HFFc6 (cell line): ENCODE data around the gene MEIS1. TPM values are rescaled to one million over a fixed set of nuclear protein-coding genes. Genes with fewer than 3 reads are reported as not detected.

Experiments
- DNase-seq: peaks from one replicate; pipeline ENCODE4 v3.0.0-alpha.2; 2018
- H3K27ac Mint-ChIP-seq: 2 replicates; pipeline ENCODE4 v1.8.0; 2020; ENCODE audit warnings: mild to moderate bottlenecking, mixed read lengths
- H3K27me3 Mint-ChIP-seq: 2 replicates; pipeline ENCODE4 v1.8.0; 2021; ENCODE audit warnings: mild to moderate bottlenecking, moderate library complexity, mixed read lengths; ENCODE audit not compliant: insufficient read depth
- H3K36me3 Mint-ChIP-seq: 2 replicates; pipeline ENCODE4 v1.8.0; 2021; ENCODE audit warnings: low read depth, mixed read lengths
- H3K4me1 Mint-ChIP-seq: 2 replicates; pipeline ENCODE4 v1.8.0; 2020; ENCODE audit warnings: low read depth, mixed read lengths
- H3K4me3 Mint-ChIP-seq: 2 replicates; pipeline ENCODE4 v1.8.0; 2020; ENCODE audit warnings: mild to moderate bottlenecking, moderate library complexity, mixed read lengths
- H3K9me3 Mint-ChIP-seq: 2 replicates; pipeline ENCODE4 v1.8.0; 2020; ENCODE audit warnings: mild to moderate bottlenecking, mixed read lengths
- CTCF ChIP-seq: fragments of 200-600 bp; sonication (generic); IDR thresholded peaks from 2 replicates; pipeline ENCODE4 v1.5.0; 2021; ENCODE audit warnings: antibody characterized with exemption, mild to moderate bottlenecking
- total RNA-seq, 6 experiments: library from RNA; stranded (reverse); fragmentation: NEBNext Ultra II Directional; extraction: Animal tissue kit (Norgen Biotek cat#: 25700); gene quantifications; 2 replicates in 1 of 6; 3 replicates in 5 of 6; pipeline ENCODE4 v1.2.3, GENCODE V29; 2021

The MEIS1 gene
- total RNA-seq, 6 experiments from 2014 or later: 69.1 to 85.4 (median 74.1) TPM

GRCh38 chr2:66405473-66405872 is 29.5 kb upstream of the MEIS1 start:
- no peaks in the 10 kb centered on the region for H3K36me3 Mint-ChIP-seq
- H3K4me3 Mint-ChIP-seq: no peak overlapping the region
- H3K27ac Mint-ChIP-seq: no peak overlapping the region
- no peaks in the 10 kb centered on the region for H3K4me1 Mint-ChIP-seq
- no peak for DNase-seq
- peaks cover 4% of the 10 kb centered on the region for H3K27me3 Mint-ChIP-seq
- no peaks in the 10 kb centered on the region for H3K9me3 Mint-ChIP-seq
- TF ChIP-seq CTCF: no peak

- DNase-seq: no peak
- Mint-ChIP-seq H3K4me1 (no peaks in the 10 kb centered on the region), H3K27me3 (peaks cover 4% of the 10 kb centered on the region), H3K36me3 (no peaks in the 10 kb centered on the region), H3K4me3 (no peak overlapping the region), H3K9me3 (no peaks in the 10 kb centered on the region), H3K27ac (no peak overlapping the region)
- no peak for TF ChIP-seq CTCF
Measured at GRCh38 chr2:66408905-66409304, 26.0 kb upstream of the MEIS1 start.

DNA sequence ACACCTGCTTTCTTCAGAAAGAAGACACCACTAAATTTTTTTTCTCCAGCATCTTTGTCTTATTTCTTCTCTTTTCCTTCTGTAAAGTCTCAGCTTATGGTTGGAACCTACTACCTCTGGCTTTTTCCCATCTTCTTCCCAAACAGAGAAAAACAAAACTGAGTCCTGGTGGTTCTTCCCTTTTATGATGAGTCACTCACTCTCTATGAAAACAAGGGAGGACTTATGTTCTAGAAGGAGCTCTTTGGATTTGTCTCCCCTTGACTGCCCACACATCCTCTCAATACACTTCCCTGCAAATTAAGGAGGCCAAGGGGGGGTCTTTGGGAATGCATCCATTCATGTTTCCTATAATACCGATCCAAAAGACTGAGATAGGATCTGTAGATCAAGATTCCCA is 22.1 kb upstream of the MEIS1 start:
- no peak for DNase-seq
- Mint-ChIP-seq H3K27me3 (no peaks in the 10 kb centered on the region; the same call in none of the 2 replicates), H3K27ac (no peak overlapping the region), H3K4me3 (no peak overlapping the region), H3K9me3 (no peaks in the 10 kb centered on the region), H3K36me3 (no peaks in the 10 kb centered on the region), H3K4me1 (no peaks in the 10 kb centered on the region)
- TF ChIP-seq CTCF: no peak

DNA sequence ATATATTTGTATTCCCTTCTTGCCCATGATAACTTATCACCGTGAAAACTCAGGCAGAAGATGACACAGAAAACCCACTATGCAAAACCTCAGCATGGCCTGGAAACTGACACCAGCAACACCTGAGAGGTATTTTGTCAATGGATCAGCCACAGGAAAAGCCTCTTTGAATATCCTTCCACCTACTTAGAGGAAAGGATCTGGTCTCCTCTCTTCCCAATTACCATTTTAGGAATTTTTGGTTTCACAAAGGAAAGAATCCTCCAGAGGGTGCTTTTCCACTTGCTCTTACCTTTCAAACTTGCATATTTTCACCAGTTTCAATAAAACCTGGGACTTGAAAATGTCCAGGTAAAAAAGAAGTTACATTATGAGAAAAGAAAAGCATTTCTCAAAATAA is 20.0 kb upstream of the MEIS1 start:
- DNase-seq: no peak
- H3K9me3 Mint-ChIP-seq: no peaks in the 10 kb centered on the region
- no peaks in the 10 kb centered on the region for H3K36me3 Mint-ChIP-seq
- H3K27me3 Mint-ChIP-seq: no peaks in the 10 kb centered on the region; the same call in none of the 2 replicates
- H3K4me1 Mint-ChIP-seq: no peaks in the 10 kb centered on the region
- no peak for TF ChIP-seq CTCF
- H3K4me3 Mint-ChIP-seq: no peak overlapping the region
- H3K27ac Mint-ChIP-seq: no peak overlapping the region

DNA sequence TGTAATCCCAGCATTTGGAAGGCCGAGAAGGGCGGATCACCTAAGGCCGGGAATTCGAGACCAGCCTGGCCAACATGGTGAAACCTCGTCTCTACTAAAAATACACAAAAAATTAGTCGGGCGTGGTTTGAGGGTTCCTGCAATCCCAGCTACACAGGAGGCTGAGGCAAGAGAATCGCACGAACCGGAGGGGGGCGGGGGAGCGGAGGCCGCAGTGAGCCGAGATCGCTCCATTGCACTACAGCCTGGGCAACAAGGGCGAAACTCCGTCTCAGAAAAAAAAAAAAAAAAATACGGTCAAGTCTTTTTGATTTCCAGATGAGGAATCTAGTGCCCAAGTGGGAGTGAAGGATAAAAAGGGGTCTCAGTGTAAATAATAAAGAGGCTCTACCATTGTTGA is 16.5 kb upstream of the MEIS1 start:
- DNase-seq: no peak
- TF ChIP-seq CTCF: no peak
- H3K4me1 Mint-ChIP-seq: peaks cover 7% of the 10 kb centered on the region; the same call in 1 of the 2 replicates
- no peaks in the 10 kb centered on the region for H3K9me3 Mint-ChIP-seq
- no peaks in the 10 kb centered on the region for H3K36me3 Mint-ChIP-seq
- no peak overlapping the region for H3K27ac Mint-ChIP-seq
- peaks cover 3% of the 10 kb centered on the region for H3K27me3 Mint-ChIP-seq
- no peak overlapping the region for H3K4me3 Mint-ChIP-seq

- Mint-ChIP-seq H3K36me3 (no peaks in the 10 kb centered on the region), H3K27me3 (peaks cover 11% of the 10 kb centered on the region), H3K9me3 (no peaks in the 10 kb centered on the region), H3K4me3 (no peak overlapping the region; the same call in 1 of the 2 replicates), H3K27ac (no peak overlapping the region), H3K4me1 (peaks cover 20% of the 10 kb centered on the region)
- no peak for DNase-seq
- no peak for TF ChIP-seq CTCF
Measured at GRCh38 chr2:66421612-66422011, 13.3 kb upstream of the MEIS1 start.
